ENCODE measurements around the gene ZNF205. TPM values are rescaled to one million over a fixed set of nuclear protein-coding genes. Genes with fewer than 3 reads are reported as not detected.

Gene ZNF205
- polyA plus RNA-seq, 1 of the 3 experiments (the other 2 are of a cell fraction) = 9.7 TPM

- TF ChIP-seq, protein P1, sequence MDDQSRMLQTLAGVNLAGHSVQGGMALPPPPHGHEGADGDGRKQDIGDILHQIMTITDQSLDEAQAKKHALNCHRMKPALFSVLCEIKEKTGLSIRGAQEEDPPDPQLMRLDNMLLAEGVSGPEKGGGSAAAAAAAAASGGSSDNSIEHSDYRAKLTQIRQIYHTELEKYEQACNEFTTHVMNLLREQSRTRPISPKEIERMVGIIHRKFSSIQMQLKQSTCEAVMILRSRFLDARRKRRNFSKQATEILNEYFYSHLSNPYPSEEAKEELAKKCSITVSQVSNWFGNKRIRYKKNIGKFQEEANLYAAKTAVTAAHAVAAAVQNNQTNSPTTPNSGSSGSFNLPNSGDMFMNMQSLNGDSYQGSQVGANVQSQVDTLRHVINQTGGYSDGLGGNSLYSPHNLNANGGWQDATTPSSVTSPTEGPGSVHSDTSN (IDR thresholded peaks at IDR 0.05) = no peak
- TF ChIP-seq RFX5 (IDR thresholded peaks at IDR 0.05; ENCODE audit: low read length) (no peak), MEF2A (IDR thresholded peaks at IDR 0.05; ENCODE audit: borderline replicate concordance, low read depth) (no peak)
These were observed 37.4 kb downstream of the ZNF205 start (continued) for GRCh38 chr16:3149630-3150345.

GRCh38 chr16:3150346-3151218 is 38.2 kb downstream of the ZNF205 start:
- H3K9me2 ChIP-seq = no peaks in the 10 kb centered on the region
- peak overlapping the region; percentile 87 for H2AFZ ChIP-seq (ENCODE audit: low read depth)
- peak; percentile 98 for DNase-seq
- peak overlapping the region; percentile 81 for H3K9ac ChIP-seq
- POLR2A ChIA-PET = interaction anchor here (0.6 to 2.2 kb wide), 5 partner anchors 16 to 133 kb away, joined by 3 to 18 read pairs (median 5); partner anchors contain the start of genes ZNF213 and ZNF263
- WGBS (ENCODE audit: low lambda C conversion rate) = 2% methylated on average over 37 of the region's 62 CpGs
- no peaks in the 10 kb centered on the region for H3K27me3 ChIP-seq (ENCODE audit: insufficient read depth)
- peaks cover 0 to 13% of the 10 kb centered on the region in 2 experiments; a peak in 1 of 4 replicates for H3K4me1 ChIP-seq (ENCODE audit: control insufficient read depth in 1 of 2, insufficient read depth in 2 of 2, low read depth in 1 of 2, low read length in 1 of 2)
- peak overlapping the region; percentile 66 to 73 for H3K27ac ChIP-seq (ENCODE audit: low read depth in 2 of 2, low read length in 1 of 2)
- H3K4me3 ChIP-seq (ENCODE audit: low read depth in 2 of 2, low read length in 1 of 2) = peak overlapping the region; percentile 78 to 91
- H3K4me2 ChIP-seq = peak overlapping the region; percentile 83
- H3K9me3 ChIP-seq = no peaks in the 10 kb centered on the region
- no peaks in the 10 kb centered on the region for H3K79me2 ChIP-seq (ENCODE audit: insufficient read depth)
- CTCF ChIA-PET = interaction anchor here (0.6 to 5.7 kb wide), 17 partner anchors 10 to 307 kb away, joined by 3 to 62 read pairs (median 5); partner anchors contain the start of genes CLDN6 and ZNF213
- peaks cover 3% of the 10 kb centered on the region; the same call in 1 of the 2 replicates for H4K20me1 ChIP-seq (ENCODE audit: insufficient read depth)
- H3K36me3 ChIP-seq (replicated peaks in 1 of 2; ENCODE audit: control insufficient read depth in 1 of 2, insufficient read depth in 2 of 2, low read length in 1 of 2) = no peaks in the 10 kb centered on the region
- H3F3A ChIP-seq (replicated peaks; ENCODE audit: insufficient read depth) = peaks cover 41% of the 10 kb centered on the region
- TF ChIP-seq, protein P2, sequence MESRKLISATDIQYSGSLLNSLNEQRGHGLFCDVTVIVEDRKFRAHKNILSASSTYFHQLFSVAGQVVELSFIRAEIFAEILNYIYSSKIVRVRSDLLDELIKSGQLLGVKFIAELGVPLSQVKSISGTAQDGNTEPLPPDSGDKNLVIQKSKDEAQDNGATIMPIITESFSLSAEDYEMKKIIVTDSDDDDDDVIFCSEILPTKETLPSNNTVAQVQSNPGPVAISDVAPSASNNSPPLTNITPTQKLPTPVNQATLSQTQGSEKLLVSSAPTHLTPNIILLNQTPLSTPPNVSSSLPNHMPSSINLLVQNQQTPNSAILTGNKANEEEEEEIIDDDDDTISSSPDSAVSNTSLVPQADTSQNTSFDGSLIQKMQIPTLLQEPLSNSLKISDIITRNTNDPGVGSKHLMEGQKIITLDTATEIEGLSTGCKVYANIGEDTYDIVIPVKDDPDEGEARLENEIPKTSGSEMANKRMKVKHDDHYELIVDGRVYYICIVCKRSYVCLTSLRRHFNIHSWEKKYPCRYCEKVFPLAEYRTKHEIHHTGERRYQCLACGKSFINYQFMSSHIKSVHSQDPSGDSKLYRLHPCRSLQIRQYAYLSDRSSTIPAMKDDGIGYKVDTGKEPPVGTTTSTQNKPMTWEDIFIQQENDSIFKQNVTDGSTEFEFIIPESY (IDR thresholded peaks at IDR 0.05; ENCODE audit: borderline replicate concordance, low read depth) = no peak; the same call in 1 of the 2 replicates
- TF ChIP-seq RCOR1 (IDR thresholded peaks at IDR 0.05; ENCODE audit: low read length) (peak; percentile 36; the same call in 1 of the 2 replicates), MXI1 (IDR thresholded peaks at IDR 0.05; ENCODE audit: low read depth, low read length) (0 out of 2 replicates have a peak, but pooled peaks have one; percentile 17), USF1 (IDR thresholded peaks at IDR 0.05; ENCODE audit: borderline replicate concordance, low read depth) (peak; percentile 13; the same call in 1 of the 2 replicates), CHD2 (IDR thresholded peaks at IDR 0.05; ENCODE audit: low read length, partially characterized antibody) (peak; percentile 63), YY1 (IDR thresholded peaks at IDR 0.05; ENCODE audit: low read depth) (no peak), SIN3A (IDR thresholded peaks at IDR 0.05; ENCODE audit: borderline replicate concordance, low read depth, low read length) (peak; percentile 78; the same call in 1 of the 2 replicates), CTCF (IDR thresholded peaks at IDR 0.05) (no peak), TCF12 (IDR thresholded peaks at IDR 0.05) (0 out of 2 replicates have a peak, but pooled peaks have one; percentile 37), NRF1 (IDR thresholded peaks at IDR 0.05; ENCODE audit: low read depth, low read length) (peak; percentile 72), TAF1 (IDR thresholded peaks at IDR 0.05; ENCODE audit: borderline replicate concordance, low read depth, low read length) (0 out of 2 replicates have a peak, but pooled peaks have one; percentile 10)
- TF ChIP-seq, protein P3, sequence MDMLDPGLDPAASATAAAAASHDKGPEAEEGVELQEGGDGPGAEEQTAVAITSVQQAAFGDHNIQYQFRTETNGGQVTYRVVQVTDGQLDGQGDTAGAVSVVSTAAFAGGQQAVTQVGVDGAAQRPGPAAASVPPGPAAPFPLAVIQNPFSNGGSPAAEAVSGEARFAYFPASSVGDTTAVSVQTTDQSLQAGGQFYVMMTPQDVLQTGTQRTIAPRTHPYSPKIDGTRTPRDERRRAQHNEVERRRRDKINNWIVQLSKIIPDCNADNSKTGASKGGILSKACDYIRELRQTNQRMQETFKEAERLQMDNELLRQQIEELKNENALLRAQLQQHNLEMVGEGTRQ (IDR thresholded peaks at IDR 0.05; ENCODE audit: borderline replicate concordance, low read depth, low read length) = no peak
- TF ChIP-seq, protein P4, sequence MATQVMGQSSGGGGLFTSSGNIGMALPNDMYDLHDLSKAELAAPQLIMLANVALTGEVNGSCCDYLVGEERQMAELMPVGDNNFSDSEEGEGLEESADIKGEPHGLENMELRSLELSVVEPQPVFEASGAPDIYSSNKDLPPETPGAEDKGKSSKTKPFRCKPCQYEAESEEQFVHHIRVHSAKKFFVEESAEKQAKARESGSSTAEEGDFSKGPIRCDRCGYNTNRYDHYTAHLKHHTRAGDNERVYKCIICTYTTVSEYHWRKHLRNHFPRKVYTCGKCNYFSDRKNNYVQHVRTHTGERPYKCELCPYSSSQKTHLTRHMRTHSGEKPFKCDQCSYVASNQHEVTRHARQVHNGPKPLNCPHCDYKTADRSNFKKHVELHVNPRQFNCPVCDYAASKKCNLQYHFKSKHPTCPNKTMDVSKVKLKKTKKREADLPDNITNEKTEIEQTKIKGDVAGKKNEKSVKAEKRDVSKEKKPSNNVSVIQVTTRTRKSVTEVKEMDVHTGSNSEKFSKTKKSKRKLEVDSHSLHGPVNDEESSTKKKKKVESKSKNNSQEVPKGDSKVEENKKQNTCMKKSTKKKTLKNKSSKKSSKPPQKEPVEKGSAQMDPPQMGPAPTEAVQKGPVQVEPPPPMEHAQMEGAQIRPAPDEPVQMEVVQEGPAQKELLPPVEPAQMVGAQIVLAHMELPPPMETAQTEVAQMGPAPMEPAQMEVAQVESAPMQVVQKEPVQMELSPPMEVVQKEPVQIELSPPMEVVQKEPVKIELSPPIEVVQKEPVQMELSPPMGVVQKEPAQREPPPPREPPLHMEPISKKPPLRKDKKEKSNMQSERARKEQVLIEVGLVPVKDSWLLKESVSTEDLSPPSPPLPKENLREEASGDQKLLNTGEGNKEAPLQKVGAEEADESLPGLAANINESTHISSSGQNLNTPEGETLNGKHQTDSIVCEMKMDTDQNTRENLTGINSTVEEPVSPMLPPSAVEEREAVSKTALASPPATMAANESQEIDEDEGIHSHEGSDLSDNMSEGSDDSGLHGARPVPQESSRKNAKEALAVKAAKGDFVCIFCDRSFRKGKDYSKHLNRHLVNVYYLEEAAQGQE (IDR thresholded peaks at IDR 0.05; ENCODE audit: low read depth, low read length) = 0 out of 2 replicates have a peak, but pooled peaks have one; percentile 13

Data from SK-N-SH (cell line).